Right lobe of liver (tissue), 6 donors: ENCODE measurements around the gene CWC27. TPM values are rescaled to one million over a fixed set of nuclear protein-coding genes. Genes with fewer than 3 reads are reported as not detected.
"Not testable (repeated sequence)": the region's sequence is repeated elsewhere in the genome, so short reads cannot be mapped to it uniquely, and the experiment has no call there.

Experiments used
- ATAC-seq, 4 donors: fragments of 200-7000 bp; cut with Tn5 transposase; one replicate each; pipeline ENCODE4 v1.9.1; 2020; ENCODE audit warnings: mild to moderate bottlenecking in 4 of 4, moderate library complexity in 4 of 4
- DNase-seq, 3 donors: peaks; one replicate each; pipeline ENCODE4 v3.0.0-alpha.2; 2020
- H3K27ac ChIP-seq, 3 donors: fragments of 200-600 bp; one replicate each; pipeline ENCODE4 v1.8.0; 2022
- H3K27me3 ChIP-seq, 2 donors: fragments of 200-600 bp; one replicate each; pipeline ENCODE4 v1.8.0; 2022
- H3K36me3 ChIP-seq, 4 donors: fragments of 200-600 bp; sonication (generic) in 1 of 4; one replicate each; pipeline versions ENCODE4 v1.5.1 to v1.8.0; 2017 to 2022; ENCODE audit warnings: control low read depth in 1 of 4
- H3K4me1 ChIP-seq, 4 donors: fragments of 200-600 bp; sonication (generic) in 1 of 4; one replicate each; pipeline versions ENCODE4 v1.5.1 to v1.8.0; 2017 to 2022; ENCODE audit warnings: control low read depth in 1 of 4
- H3K4me3 ChIP-seq, 3 donors: fragments of 200-600 bp; one replicate each; pipeline ENCODE4 v1.8.0; 2022
- H3K9me3 ChIP-seq, 4 donors: fragments of 200-600 bp; sonication (generic) in 1 of 4; one replicate each; pipeline versions ENCODE4 v1.5.1 to v1.8.0; 2017 to 2022; ENCODE audit warnings: control low read depth in 1 of 4
- POLR2A ChIP-seq: fragments of 450-650 bp; IDR thresholded peaks from one replicate; pipeline ENCODE4 v1.6.1; 2017; ENCODE audit warnings: antibody characterized with exemption, mild to moderate bottlenecking
- WGBS: methylation state at CpG from one replicate; pipeline ENCODE4 v1.1.6; 2018; ENCODE audit warnings: low coverage, low lambda C conversion rate; ENCODE audit not compliant: insufficient coverage; ENCODE audit errors: missing lambda C conversion rate; 5-methylcytosine and 5-hydroxymethylcytosine counted together
- intact Hi-C, 2 donors: fragments of 100-400 bp; cut with DNase I; formaldehyde crosslinking; loops; one replicate each; pipeline versions ENCODE4 v1.11.2 to v1.14.1; 2022
- total RNA-seq, 6 experiments: library from RNA; depleted of rRNA in 2 of 6; stranded (reverse); fragments of >200 nt in 2 of 6; fragmentation: NEBNext Ultra II Directional in 3 of 6; extraction: Animal tissue kit (Norgen Biotek cat#: 25700) in 3 of 6; gene quantifications; one replicate each; pipeline versions ENCODE4 v1.1.0 to v1.2.4, GENCODE V29; 2016 to 2023
- TF ChIP-seq, protein P1 (sequence below), 4 donors: fragments of 200-600 bp in 3 of 4; fragments of 450-650 bp in 1 of 4; IDR thresholded peaks; one replicate each; pipeline versions ENCODE4 v1.5.1 to v1.8.0; 2016 to 2022; ENCODE audit warnings: antibody characterized with exemption in 4 of 4, mild to moderate bottlenecking in 2 of 4
- donor health status: DM: no; HTN: yes; CAD: no.
- donor health status: DM: no; HTN: no; CAD: no.
- donor health status: DM: no; HTN: no; CAD: no.
- donor health status: DM: no; HTN: yes; CAD: no.
- donor health status: DM: no; HTN: yes; CAD: no.

The CWC27 gene
- total RNA-seq, 6 experiments from 2014 or later: 5.8 to 7.3 (median 6.8) TPM

DNA sequence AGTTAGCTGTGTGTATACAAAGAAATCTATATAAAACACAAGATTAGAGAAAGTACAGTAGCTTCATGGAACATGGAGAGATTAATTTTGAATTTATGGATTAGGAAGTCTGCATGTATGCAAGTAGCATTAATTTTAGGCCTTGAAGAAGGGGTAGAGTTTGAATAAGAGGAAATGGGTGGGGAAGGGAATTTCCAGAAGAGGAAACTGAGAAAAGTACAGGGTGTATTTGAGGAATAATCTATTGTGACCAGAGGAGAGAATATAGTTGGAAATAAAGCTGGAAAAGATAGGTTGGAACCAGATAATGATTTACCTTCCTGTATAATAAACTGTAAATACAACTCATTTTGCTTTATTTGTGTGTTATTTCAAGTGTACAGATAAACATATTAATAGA lies 53.6 kb downstream of the CWC27 start:
- intact Hi-C loops: no loop called here

DNA sequence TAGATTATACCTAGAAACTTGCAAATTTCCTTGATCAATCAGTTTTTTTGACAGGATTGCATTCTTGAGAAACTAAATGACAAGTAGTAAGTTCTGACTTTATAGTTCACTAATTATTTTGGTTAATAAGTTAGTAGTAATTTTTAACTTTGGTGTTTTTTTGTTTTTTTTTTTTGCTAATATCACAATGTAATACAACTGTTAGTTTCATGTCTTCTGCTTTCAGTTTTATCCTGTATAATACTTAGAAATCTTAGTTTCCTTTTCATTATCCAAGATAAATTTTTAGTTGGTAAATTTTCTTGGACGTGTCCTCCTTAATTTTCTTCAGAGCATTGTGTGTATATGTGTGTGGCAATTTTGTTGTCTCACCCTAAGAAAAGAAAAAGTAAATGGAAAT lies 57.8 kb downstream of the CWC27 start:
- Histone ChIP-seq H3K9me3 (no peaks in the 10 kb centered on the region), H3K4me1 (no peaks in the 10 kb centered on the region), H3K27ac (no peak overlapping the region), H3K27me3 (no peaks in the 10 kb centered on the region), H3K4me3 (no peak overlapping the region), H3K36me3 (no peaks in the 10 kb centered on the region)
- WGBS: 70% methylated on average over 1 of the region's 1 CpG
- TF ChIP-seq, protein P1, sequence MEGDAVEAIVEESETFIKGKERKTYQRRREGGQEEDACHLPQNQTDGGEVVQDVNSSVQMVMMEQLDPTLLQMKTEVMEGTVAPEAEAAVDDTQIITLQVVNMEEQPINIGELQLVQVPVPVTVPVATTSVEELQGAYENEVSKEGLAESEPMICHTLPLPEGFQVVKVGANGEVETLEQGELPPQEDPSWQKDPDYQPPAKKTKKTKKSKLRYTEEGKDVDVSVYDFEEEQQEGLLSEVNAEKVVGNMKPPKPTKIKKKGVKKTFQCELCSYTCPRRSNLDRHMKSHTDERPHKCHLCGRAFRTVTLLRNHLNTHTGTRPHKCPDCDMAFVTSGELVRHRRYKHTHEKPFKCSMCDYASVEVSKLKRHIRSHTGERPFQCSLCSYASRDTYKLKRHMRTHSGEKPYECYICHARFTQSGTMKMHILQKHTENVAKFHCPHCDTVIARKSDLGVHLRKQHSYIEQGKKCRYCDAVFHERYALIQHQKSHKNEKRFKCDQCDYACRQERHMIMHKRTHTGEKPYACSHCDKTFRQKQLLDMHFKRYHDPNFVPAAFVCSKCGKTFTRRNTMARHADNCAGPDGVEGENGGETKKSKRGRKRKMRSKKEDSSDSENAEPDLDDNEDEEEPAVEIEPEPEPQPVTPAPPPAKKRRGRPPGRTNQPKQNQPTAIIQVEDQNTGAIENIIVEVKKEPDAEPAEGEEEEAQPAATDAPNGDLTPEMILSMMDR (IDR thresholded peaks at IDR 0.05): no peak
- TF ChIP-seq POLR2A: no peak
- intact Hi-C loops: no loop called here
- ATAC-seq (no peak), DNase-seq (no peak)

More for the DNA sequence above, 53.6 kb downstream of the CWC27 start:
- H3K36me3 ChIP-seq: no peaks in the 10 kb centered on the region
- H3K27ac ChIP-seq: no peak overlapping the region
- no peak for TF ChIP-seq POLR2A
- TF ChIP-seq, protein P1 (IDR thresholded peaks at IDR 0.05): no peak
- H3K27me3 ChIP-seq: no peaks in the 10 kb centered on the region
- no peak for DNase-seq
- no peak for ATAC-seq
- no peak overlapping the region for H3K4me3 ChIP-seq
- H3K4me1 ChIP-seq: no peaks in the 10 kb centered on the region
- no peaks in the 10 kb centered on the region for H3K9me3 ChIP-seq

DNA sequence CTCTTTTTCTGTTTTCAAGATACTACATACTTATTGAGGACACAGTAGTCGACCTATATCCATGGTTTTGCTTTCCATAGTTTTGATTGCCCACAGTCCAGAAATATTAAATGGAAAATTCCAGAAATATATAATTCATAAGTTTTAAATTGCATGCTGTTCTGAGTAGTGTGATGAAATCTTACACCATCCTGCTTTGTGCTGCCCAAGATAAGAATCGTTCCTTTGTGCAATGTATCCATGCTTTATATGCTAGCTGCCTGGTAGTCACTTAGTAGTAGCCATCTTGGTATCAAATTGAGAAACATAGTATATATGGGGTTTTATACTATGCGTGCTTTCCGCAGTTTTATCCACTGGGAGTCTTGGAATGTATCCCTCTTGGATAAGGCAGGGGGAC lies 59.0 kb downstream of the CWC27 start:
- 91% methylated on average over 4 of the region's 4 CpGs for WGBS

DNA sequence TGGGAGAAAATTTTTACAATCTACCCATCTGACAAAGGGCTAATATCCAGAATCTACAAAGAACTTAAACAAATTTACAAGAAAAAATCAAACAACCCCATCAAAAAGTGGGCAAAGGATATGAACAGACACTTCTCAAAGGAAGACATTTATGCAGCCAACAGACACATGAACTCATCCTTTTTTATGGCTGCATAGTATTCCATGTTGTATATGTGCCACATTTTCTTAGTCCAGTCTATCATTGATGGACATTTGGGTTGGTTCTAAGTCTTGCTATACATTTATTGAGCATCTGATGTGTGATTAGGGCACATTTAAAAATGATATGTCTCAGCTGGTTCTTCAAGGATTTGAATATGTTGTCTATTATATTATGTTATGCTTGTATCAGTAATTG lies 61.9 kb downstream of the CWC27 start:
- H3K27me3 ChIP-seq, H3K4me3 ChIP-seq, ATAC-seq, DNase-seq, H3K27ac ChIP-seq, H3K36me3 ChIP-seq, intact Hi-C loops, H3K4me1 ChIP-seq, H3K9me3 ChIP-seq: not testable (repeated sequence)

More for the DNA sequence above, 59.0 kb downstream of the CWC27 start:
- no peak for DNase-seq
- Histone ChIP-seq H3K9me3 (no peaks in the 10 kb centered on the region), H3K4me3 (no peak overlapping the region), H3K27me3 (no peaks in the 10 kb centered on the region), H3K4me1 (no peaks in the 10 kb centered on the region), H3K36me3 (no peaks in the 10 kb centered on the region), H3K27ac (no peak overlapping the region)
- ATAC-seq: no peak
- TF ChIP-seq, protein P1 (IDR thresholded peaks at IDR 0.05): no peak
- TF ChIP-seq POLR2A: no peak
- intact Hi-C loops: no loop called here

DNA sequence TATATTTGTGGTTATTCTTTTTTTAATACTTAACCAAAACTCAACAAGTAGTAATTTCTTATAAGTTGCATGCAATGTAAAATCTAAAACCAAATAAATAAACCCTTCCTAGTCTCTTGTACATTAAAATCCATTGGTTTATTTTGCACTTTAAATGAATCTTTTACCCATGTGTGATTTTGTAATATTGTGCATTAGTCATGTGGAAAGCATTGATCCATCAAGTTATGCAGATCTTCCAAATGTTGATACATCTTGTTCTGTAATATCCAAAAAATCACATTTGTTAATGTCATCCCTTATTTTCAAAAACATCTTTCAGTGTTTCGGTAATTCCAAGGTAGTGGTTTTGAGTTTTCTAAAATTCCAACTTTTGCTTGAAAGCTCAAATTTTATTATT lies 63.3 kb downstream of the CWC27 start:
- ATAC-seq (no peak), DNase-seq (no peak)
- Histone ChIP-seq H3K4me1 (no peaks in the 10 kb centered on the region), H3K27ac (no peak overlapping the region), H3K36me3 (no peaks in the 10 kb centered on the region), H3K4me3 (no peak overlapping the region), H3K9me3 (no peaks in the 10 kb centered on the region), H3K27me3 (no peaks in the 10 kb centered on the region)
- intact Hi-C loops: no loop called here
- TF ChIP-seq, protein P1 (IDR thresholded peaks at IDR 0.05): no peak
- no peak for TF ChIP-seq POLR2A
- WGBS: 100% methylated on average over 1 of the region's 1 CpG
